GM19397 (cell line): Measurements from ENCODE around the gene XBP1.
A peak's percentile ranks its signal among the peaks of the same experiment; 100 is the strongest.
"Not testable (repeated sequence)": the region's sequence is repeated elsewhere in the genome, so short reads cannot be mapped to it uniquely, and the experiment has no call there.

Source experiments
- ATAC-seq: cut with Tn5 transposase; IDR thresholded peaks from one replicate; pipeline ENCODE4 v1.9.1; 2021; ENCODE audit warnings: mild to moderate bottlenecking, moderate library complexity; ENCODE audit not compliant: unreplicated experiment

The XBP1 gene

DNA sequence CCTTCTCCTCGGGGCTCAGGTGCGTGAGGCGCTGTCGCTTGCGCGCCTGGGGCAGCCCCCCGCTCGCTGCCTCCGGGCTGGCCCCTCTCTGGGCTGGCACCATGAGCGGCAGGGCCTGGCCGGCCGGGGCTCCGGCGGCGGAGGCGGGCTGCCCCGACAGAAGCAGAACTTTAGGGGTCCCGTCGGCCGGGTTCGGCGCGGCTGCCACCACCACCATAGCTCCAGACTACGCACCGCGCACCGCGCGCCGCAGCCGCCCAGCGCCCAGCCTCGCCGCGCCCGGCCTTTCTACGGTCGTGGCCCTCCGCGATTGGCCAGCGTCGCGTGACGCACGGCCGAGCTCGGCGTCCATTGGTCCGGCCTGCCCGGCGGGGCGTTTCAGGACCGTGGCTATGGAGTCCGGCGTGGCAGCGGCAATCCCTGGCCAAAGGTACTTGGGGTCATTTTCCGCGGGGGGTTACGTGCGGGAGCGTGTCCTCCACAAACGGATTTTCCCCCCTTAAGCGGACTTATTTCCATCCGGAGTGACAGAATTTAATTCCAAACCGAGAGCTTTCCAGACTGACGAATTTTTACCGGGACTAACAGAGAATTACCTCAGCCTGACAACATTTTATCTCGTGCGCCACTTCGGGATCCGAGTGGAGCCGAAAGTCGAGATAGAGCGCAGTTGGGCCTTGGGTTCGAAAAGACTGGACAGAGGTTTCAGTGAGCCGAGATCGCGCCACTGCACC is at the start of gene XBP1:
Gene XBP1 (minus strand): TSS at position 262 of the 734 bp plus-strand sequence.
- peak; percentile 92 for ATAC-seq

DNA sequence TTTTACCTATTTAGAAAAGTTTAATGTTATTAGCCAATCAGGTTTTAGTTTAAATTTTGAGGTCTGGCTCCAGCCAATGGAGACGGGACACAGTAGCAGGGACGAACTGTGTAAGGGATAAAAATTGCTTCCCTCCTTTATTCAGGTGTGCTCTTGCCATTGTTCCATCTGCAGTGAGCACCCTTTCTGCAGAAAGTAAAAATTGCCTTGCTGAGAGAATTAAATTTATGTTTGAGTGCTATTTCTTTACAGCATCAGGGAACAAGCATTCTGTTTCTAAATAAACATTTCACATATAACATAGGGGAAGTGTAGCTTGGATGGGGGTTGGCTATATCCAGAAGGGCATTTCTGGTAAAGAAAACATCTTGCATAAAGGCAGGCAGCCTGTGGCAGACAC is 46.6 kb upstream of the XBP1 start:
- ATAC-seq: no peak

DNA sequence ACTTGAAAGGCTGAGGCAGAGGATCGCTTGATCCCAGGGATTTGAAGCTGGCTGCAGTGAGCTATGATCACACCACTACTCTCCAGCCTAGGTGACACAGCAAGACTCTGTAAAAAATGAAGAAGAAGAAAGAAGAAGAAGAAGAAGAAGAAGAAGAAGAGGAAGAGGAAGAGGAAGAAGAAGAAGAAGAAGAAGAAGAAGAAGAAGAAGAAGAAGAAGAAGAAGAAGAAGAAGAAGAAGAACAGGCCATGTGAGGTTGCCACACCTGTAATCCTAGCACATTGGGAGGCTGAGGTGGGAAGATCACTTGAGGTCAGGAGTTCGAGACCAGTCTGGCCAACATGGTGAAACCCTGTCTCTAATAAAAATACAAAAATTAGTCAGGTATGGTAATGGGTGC is 43.9 kb upstream of the XBP1 start:
- not testable (repeated sequence) for ATAC-seq

DNA sequence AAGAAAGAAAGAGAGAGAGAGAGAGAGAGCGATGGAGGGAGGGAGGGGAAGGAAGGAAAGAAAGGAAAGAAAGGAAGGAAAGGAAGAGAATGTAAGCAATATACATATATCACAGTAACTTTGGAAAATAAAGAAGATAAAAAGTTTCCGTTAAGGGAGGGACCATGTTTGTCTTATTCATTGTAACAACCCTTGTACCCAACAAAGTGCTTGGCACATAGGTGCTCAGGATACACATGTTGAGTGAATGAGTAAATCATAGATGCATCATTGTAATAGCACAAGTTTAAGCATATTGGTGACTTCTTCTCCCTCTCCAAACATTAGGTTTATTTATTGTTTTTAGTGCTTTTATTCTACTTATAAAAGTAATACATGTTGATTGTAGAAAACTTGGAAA is 43.3 kb upstream of the XBP1 start:
- ATAC-seq: no peak

DNA sequence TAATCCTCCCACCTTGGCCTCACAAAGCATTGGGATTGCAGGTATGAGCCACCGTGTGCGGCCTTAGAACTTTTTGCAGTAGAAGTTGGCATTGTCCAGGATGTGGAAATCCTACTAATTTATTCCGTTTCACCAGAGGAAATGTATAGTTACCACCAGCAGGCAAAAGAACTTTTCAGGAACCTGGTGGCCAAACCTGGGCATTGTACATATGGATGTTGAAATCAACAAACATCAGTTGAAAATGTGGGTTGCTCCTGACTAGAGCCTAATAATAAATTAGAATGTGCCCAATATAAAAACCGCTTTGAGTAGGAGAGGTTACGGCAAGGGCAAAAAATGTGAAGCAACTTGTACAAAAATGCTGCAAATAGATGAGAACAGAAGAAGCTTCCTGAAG is 40.7 kb upstream of the XBP1 start:
- no peak for ATAC-seq

DNA sequence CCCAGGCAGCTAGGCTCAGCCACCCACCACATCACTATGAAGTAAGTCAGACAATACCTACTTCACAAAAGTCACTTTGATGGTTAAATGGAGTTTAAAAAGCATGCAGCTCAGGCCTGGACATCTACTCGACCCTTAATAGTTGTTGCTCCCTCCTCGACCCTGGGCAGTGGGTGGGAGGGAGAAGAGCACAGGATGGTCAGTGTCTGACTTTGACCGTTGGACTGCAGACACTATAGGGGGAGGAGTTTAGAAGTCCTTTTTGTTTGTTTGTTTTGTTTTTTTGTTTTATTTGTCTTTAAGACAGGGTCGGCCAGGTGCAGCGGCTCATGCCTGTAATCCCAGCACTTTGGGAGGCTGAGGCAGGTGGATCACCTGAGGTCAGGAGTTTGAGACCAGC is 38.6 kb upstream of the XBP1 start:
- no peak for ATAC-seq

DNA sequence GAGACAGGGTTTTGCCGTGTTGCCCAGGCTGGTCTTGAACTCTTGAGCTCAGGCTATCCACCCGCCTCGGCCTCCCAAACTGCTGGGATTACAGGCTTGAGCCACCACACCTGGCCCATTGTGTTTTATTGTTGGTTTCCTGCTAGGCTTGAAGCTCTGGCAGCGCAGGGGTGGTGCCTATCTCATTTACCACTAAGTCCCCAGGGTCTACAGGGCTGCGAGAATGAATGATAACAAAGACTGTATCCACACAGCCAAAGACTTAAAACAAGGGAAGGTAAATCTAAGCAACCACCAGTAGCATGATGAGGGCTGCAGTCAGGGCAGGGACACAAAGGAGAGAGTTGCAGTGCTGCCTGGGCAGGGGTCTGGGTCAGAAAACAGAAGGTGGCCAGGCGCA is 37.3 kb upstream of the XBP1 start:
- ATAC-seq: no peak

DNA sequence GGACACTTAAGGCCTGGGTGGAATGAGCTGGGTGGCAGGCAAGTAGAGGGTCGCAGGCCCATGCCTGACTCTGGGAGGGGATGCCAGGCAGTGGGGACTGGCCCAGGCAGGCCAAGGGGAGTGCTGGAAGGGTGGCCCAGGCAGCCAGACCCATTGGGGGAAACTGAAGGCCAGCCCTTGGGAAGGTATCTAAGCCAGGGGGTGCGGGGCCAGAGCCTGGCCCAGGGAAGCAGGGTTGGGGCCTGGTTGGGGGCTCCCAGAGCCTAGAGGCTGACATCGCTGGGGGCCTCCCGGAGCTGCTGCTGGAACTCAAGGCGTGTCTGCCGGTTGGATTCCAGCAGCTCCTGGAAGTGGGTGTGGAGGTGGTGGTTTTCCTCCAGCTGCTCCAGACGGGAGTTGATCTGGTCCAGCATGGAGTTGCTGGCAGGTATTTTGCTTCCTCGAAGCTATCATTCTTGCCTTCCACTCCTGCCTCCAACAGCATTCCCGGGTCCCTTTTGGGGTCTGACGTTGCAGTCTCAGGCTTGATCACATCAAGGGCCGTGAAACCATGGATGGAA is 35.3 kb upstream of the XBP1 start:
- ATAC-seq: no peak

DNA sequence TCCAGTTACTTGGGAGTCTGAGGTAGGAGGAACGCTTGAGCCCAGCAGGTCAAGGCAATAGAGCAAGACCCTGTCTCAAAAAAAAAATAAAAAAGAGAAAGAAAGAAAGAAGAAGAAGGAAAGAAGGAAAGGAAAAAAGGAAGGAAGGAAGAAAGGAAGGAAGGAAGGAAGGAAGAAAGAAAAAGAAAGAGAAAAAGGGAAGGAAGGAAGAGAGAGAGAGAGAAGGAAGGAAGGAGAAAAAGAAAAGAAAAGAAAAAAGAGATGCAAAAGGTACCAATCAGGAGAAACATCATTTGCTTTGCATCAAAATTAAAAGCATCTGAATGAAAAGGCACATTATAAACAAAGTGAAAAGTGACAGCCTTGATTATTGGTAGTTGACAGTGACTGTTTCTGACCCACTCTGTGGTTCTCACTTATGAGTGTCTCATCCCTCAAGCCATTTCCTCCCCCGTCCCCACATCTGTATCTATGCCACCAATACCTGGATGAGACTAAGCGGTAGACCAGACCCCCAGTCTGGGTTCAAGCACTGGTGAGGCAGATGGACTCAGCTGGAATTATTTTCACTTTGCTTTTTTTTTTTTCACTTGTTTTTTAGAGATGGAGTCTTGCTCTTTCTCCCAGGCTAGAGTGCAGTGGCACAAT is 33.0 kb upstream of the XBP1 start:
- ATAC-seq: no peak

DNA sequence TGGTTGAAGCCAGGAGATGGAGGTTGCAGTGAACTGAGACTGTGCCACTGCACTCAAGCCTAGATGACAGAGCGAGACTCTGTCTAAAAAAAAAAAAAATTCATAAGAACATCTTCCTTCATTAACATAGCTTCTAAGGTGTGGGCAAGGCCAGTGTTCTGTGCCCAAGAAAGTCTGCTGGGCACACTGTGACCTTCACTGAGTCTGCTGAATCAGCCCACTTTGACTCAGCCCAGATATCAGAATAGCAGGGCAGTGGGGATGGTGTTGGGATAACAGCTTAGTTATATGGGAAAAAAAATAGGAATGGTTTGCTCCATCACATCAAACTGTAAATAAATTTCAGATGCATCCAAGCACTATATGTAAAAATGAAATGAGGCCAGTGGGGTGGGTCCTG is 32.4 kb upstream of the XBP1 start:
- ATAC-seq: no peak

DNA sequence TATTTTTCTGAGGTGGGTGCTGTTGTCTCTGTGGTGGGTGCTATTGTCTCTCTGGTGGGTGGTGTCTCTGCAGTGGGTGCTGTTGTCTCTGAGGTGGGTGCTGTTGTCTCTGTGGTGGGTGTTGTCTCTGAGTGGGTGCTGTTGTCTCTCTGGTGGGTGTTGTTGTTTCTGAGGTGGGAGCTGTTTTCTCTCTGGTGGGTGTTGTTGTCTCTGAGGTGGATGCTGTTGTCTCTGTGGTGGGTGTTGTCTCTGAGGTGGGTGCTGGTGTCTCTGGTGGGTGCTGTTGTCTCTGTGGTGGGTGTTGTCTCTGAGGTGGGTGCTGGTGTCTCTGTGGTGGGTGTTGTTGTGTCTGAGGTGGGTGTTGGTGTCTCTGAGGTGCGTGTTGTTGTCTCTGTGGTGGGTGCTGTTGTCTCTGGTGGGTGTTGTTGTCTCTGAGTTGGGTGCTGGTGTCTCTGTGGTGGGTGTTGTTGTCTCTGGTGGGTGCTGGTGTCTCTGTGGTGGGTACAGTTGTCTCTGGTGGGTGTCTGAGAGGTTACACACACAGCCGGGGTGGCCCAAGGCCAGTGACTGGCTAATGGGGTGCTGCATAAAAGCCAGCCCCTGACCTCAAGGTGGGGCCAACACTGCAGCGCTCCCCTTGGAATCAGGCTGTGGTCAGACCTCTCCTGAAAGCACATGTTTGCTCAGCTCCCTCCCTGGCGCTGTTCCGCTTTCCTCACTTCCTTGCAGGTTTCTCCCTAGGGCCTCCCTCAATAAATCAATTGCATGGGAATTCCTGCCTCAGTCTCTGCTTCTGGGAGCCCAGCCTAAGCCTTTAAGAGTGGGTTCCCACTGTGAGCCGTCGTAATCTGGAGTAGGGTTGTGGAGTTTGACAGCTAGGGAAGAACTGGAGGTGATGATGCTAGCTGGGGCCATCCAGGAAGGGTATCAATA is 31.0 kb upstream of the XBP1 start:
- no peak for ATAC-seq

DNA sequence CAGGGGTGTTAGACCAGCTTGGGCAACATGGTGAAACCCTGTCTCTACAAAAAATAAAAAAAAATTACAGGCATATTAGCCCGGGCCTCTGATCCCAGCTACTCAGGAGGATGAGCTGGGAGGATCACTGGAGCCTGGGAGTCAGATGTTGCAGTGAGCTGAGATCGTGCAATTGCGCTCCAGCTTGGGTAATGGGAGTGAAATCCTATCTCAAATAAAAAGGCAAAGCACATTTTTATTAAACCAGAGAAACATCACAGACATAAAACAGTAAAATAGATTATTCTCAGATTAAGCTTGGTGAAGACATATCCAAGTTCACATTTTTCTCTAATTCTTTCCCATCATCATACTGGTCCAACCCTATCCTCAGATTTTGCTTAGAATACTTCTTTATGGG is 30.1 kb upstream of the XBP1 start:
- ATAC-seq: no peak

DNA sequence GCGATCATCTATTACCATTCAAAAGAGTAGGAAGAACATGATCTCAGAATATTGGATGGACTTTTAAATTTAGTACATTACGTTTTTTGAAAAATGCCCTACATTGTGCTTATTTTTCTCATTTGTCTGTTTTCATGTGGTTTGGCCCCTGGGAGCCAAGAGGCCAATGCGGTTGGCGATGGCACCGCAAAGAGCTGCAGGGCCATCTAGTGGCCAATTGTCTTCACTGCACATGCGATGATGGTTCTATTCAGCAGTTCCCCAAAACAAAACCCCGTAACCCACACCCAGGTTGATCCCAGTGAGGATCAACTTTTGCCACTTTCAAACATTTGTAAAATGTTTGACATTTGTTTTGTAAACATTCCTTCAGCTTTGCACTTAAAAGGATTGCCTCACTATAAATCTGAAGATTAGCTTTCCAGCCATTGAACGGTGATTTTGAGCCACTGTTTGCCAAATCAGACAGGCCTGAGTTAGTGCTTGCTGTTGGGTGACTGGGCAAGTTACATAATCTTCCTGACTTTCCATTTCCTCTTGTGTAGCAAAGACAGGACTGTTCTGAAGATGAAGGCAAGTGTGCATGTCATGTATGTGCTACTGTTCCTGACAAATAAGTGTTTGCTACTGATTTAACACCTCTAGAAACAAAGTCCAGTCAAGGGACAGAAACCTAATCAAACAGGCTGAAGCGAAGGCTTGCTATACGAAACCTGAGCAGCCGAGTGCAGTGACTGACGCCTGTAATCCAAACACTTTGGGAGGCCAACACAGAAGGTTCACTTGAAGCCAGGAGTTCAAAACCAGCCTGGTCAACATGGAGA is 29.2 kb upstream of the XBP1 start:
- no peak for ATAC-seq

DNA sequence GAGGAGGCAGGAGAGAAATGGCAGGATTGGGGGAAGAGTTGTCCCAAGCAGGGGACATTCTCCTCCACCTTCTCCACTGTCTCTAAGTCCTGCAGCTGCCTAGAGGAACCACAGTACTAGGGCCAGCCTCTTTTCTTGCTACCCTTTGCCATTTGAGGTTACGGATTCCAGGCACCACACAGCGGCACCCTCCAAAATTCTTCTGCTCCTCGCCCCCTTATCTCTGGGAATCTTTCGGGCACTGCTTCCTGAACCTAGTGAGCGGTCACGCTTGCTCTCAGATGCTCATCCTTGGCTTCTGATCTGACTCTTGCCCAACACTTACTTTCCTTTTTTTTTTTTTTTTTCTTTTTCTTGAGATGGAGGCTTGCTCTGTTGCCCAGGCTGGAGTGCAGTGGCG is 26.6 kb upstream of the XBP1 start:
- no peak for ATAC-seq

DNA sequence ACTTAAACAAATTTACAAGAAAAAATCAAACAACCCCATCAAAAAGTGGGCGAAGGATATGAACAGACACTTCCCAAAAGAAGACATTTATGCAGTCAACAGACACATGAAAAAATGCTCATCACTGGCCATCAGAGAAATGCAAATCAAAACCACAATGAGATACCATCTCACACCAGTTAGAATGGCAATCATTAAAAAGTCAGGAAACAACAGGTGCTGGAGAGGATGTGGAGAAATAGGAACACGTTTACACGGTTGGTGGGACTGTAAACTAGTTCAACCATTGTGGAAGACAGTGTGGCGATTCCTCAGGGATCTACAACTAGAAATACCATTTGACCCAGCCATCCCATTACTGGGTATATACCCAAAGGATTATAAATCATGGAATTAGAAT is 26.1 kb upstream of the XBP1 start:
- ATAC-seq: not testable (repeated sequence)

DNA sequence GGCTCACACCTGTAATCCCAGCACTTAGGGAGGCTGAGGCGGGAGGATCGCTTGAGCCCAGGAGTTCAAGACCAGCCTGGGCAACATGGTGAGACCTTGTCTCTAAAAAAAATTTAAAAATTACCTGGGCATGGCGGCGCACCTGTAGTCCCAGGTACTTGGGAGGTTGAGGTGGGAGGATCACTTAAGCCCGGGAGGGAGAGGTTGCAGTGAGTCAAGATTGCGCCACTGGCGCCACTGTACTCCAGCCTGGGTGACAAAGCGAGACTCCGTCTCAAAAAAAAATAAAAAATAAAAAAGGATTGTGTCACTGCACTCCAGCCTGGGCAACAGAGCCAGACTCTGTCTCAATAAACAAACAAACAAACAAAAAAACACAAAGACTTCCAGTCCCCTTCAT is 24.1 kb upstream of the XBP1 start:
- not testable (repeated sequence) for ATAC-seq

DNA sequence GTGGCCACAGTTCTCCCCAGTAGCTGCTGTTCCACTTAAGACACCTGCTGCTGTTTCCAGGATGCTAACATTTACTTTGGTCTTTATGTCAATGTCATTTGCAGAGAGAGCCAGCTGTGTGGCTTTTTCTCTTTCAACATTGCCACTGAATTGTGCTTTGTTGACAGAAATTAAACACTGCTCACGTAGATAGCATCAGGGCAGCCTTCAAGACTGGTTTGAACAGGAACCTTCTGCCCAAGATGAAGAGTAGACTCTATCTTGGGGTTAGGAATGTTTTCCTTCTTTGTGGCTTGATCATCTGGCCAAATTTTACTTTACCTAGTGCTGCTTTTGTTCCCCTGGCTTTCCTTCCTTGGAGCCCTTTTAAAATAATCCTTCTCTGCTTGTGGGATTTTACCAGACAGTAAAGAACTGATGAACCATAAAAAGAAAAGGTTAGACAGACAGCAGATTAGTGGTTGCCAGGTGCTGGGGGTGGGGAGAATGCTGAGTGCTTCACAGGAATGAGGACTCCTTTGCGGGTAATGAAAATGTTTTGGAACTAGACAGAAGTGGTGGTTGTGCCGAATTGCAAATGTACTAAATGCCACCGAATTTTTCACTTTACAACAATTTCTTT is 22.7 kb upstream of the XBP1 start:
- ATAC-seq: no peak

DNA sequence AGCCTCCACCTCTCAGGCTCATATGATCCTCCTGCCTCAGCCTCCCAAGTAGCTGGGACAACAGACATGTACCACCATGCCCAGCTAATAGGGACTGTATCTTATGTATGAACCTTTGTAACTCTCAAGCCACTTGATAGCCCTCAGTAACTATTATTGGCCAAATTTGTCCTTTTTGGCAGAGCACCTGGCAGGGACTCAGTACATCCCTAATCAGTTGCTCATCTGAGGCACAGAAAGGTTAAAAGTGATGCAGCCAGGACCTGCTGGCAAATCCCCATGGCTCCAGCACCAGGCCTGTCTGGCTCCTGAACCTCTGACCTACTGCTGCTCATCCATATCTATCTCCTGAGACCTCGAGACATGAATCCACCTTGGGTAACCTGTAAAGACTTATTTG is 21.1 kb upstream of the XBP1 start:
- ATAC-seq: no peak

DNA sequence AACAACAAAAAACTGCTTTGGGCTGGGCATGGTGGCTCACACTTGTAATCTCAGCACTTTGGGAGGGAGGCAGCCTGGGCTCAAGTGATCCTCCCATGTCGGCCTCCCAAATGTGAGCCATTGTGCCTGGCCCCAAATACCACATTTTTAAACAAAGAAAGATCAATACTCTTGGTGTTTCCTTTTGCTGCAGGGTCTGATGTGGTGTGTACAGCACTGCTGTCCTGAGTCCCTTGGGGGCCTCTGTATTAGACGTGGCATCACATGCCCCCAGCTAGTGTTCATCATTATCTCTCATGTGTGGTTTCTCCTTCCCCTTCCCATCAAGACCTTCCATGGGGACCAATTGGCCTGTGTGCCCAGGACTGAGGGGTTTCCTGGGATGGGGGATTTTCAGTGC is 20.5 kb upstream of the XBP1 start:
- no peak for ATAC-seq
